ENCODE results near the gene DCUN1D2. TPM values are rescaled to one million over a fixed set of nuclear protein-coding genes. Genes with fewer than 3 reads are reported as not detected.

DCUN1D2 gene
- total and polyA plus RNA-seq, 10 of the 15 experiments (the other 5 are each of a cell fraction or from before 2014, with no cell fraction given): 2.5 to 23.6 (median 9.3) TPM

DNA sequence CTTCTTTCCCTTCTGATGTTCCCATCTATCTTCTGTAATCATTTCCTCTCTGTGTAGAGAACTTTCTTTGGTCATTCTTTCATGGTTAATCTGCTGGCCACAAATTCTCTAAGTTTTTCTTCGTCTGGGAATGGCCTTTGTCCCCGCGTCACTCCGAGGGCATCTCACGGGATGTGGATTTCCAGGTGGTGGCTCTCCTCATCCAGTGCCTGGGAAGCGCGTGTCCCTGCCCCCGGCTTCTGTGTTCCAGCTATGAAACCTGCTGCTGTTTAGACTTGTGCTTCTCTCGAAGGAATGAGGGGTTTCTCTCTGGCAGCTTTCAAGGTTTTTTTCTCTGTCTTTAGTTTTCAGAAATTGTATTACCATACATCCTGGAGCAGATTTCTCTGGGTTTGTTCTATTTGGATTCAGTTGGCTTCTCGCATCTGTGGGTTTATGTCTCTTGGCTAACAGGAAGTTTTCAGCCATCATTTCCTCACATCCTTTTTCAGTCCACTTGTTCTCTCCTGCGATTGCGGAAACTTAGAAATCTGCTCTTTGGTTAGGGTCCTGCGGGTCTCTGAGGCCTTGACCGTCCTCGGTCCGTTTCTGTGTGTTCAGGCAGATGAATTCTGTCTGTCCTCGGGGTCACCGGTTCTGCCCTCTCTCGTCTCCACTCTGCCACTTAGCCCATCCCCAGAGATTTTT, 36.9 kb upstream of the DCUN1D2 start:
- Histone ChIP-seq H3K27ac (ENCODE audit: control insufficient read depth, insufficient read depth) (no peak overlapping the region), H3K4me1 (ENCODE audit: control insufficient read depth, insufficient read depth, low read length) (no peaks in the 10 kb centered on the region), H3K4me2 (ENCODE audit: control insufficient read depth, insufficient read depth) (no peak overlapping the region), H2AFZ (ENCODE audit: control insufficient read depth, low read depth, low read length) (no peak overlapping the region), H3K27me3 (replicated peaks in 1 of 2; ENCODE audit: control insufficient read depth in 2 of 2, insufficient read depth in 2 of 2, low read length in 1 of 2) (no peaks in the 10 kb centered on the region), H3K9ac (ENCODE audit: control insufficient read depth, insufficient read depth, low read length) (no peak overlapping the region), H3K4me3 (no peak overlapping the region), H4K20me1 (ENCODE audit: control insufficient read depth, insufficient read depth) (no peaks in the 10 kb centered on the region), H3K36me3 (ENCODE audit: control insufficient read depth in 2 of 2, insufficient read depth in 2 of 2, low read length in 1 of 2) (peaks cover 3 to 4% of the 10 kb centered on the region in 2 experiments; a peak in 2 of 4 replicates), H3K9me3 (replicated peaks; ENCODE audit: control insufficient read depth, insufficient read depth, low read length) (no peaks in the 10 kb centered on the region), H3K79me2 (ENCODE audit: control insufficient read depth, insufficient read depth, low read length) (no peaks in the 10 kb centered on the region)
- FAIRE-seq (no peak), DNase-seq (ENCODE audit: low read depth, low spot score) (no peak), ATAC-seq (no peak)
- intact Hi-C loops (cut with micrococcal nuclease; ENCODE audit: unreplicated experiment): no loop called here
- TF ChIP-seq, protein P1, sequence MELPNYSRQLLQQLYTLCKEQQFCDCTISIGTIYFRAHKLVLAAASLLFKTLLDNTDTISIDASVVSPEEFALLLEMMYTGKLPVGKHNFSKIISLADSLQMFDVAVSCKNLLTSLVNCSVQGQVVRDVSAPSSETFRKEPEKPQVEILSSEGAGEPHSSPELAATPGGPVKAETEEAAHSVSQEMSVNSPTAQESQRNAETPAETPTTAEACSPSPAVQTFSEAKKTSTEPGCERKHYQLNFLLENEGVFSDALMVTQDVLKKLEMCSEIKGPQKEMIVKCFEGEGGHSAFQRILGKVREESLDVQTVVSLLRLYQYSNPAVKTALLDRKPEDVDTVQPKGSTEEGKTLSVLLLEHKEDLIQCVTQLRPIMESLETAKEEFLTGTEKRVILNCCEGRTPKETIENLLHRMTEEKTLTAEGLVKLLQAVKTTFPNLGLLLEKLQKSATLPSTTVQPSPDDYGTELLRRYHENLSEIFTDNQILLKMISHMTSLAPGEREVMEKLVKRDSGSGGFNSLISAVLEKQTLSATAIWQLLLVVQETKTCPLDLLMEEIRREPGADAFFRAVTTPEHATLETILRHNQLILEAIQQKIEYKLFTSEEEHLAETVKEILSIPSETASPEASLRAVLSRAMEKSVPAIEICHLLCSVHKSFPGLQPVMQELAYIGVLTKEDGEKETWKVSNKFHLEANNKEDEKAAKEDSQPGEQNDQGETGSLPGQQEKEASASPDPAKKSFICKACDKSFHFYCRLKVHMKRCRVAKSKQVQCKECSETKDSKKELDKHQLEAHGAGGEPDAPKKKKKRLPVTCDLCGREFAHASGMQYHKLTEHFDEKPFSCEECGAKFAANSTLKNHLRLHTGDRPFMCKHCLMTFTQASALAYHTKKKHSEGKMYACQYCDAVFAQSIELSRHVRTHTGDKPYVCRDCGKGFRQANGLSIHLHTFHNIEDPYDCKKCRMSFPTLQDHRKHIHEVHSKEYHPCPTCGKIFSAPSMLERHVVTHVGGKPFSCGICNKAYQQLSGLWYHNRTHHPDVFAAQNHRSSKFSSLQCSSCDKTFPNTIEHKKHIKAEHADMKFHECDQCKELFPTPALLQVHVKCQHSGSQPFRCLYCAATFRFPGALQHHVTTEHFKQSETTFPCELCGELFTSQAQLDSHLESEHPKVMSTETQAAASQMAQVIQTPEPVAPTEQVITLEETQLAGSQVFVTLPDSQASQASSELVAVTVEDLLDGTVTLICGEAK (IDR thresholded peaks at IDR 0.05; ENCODE audit: borderline replicate concordance): no peak
- TF ChIP-seq USF1 (IDR thresholded peaks at IDR 0.05; ENCODE audit: borderline replicate concordance, extremely low read length, insufficient read depth, low read depth, low read length): no peak
- TF ChIP-seq RBBP5 (conservative IDR thresholded peaks at IDR 0.05): no peak
- no peak for TF ChIP-seq RUNX3 (IDR thresholded peaks at IDR 0.05; ENCODE audit: low read length)
- TF ChIP-seq MYC (IDR thresholded peaks at IDR 0.05; ENCODE audit: insufficient read depth, insufficient read length, insufficient replicate concordance, low read length, severe bottlenecking): no peak
- no peak for TF ChIP-seq NRF1 (conservative IDR thresholded peaks at IDR 0.05; ENCODE audit: low read depth, low read length)
- WGBS (ENCODE audit: insufficient coverage, insufficient replicate concordance, low lambda C conversion rate, missing lambda C conversion rate): 97% methylated on average over 19 of the region's 19 CpGs
- BruUV-seq (replicated peaks): no TSS peak
- RAD21 ChIA-PET (ENCODE audit: unreplicated experiment): no interaction called here
- CTCF ChIA-PET: no interaction called here
- in situ Hi-C loops (cut with MboI): no loop called here
- SMC1A ChIA-PET (ENCODE audit: uncharacterized antibody, unreplicated experiment): no interaction called here
- POLR2A ChIA-PET: no interaction called here
